Stimulated activated CD4-positive, alpha-beta T cell treated with anti-CD3 and anti-CD28 coated beads, Interleukin-15, amount 100 ng/mL, for 48 hours (primary cell): ENCODE results near the gene VWCE.

ENCODE experiments used
- DNase-seq, 2 donors: peaks; one replicate each; pipeline ENCODE4 v3.0.0-alpha.2; 2020; ENCODE audit warnings: low read depth in 2 of 2

VWCE gene

GRCh38 chr11:61280883-61281580 is 14.1 kb downstream of the VWCE start:
- no peak for DNase-seq

GRCh38 chr11:61279934-61280659 is 15.0 kb downstream of the VWCE start:
- DNase-seq, result no peak

GRCh38 chr11:61278001-61278470 is 17.1 kb downstream of the VWCE start:
- no peak for DNase-seq

GRCh38 chr11:61277186-61278000 is 17.7 kb downstream of the VWCE start:
- DNase-seq, result no peak

GRCh38 chr11:61275191-61275590 is 19.9 kb downstream of the VWCE start:
- no peak for DNase-seq

GRCh38 chr11:61274084-61274483 is 21.0 kb downstream of the VWCE start:
- no peak for DNase-seq

- no peak for DNase-seq
These were observed 21.7 kb downstream of the VWCE start for GRCh38 chr11:61273178-61274078.

- DNase-seq, result no peak
These were observed 22.4 kb downstream of the VWCE start for GRCh38 chr11:61272731-61273130.

GRCh38 chr11:61270354-61271076 is 24.6 kb downstream of the VWCE start:
- no peak for DNase-seq

GRCh38 chr11:61268588-61269250 is 26.4 kb downstream of the VWCE start:
- DNase-seq, result no peak

- DNase-seq, result no peak
These were observed 27.7 kb downstream of the VWCE start for GRCh38 chr11:61267437-61267841.

- DNase-seq, result no peak
These were observed 28.5 kb downstream of the VWCE start for GRCh38 chr11:61266602-61267001.

- DNase-seq, result no peak
These were observed 29.8 kb downstream of the VWCE start for GRCh38 chr11:61265357-61265756.

- DNase-seq, result no peak
These were observed 30.3 kb downstream of the VWCE start for GRCh38 chr11:61264795-61265194.

- no peak for DNase-seq
These were observed 30.7 kb downstream of the VWCE start for GRCh38 chr11:61264371-61264770.

- no peak for DNase-seq
These were observed 35.8 kb downstream of the VWCE start for GRCh38 chr11:61259363-61259762.

GRCh38 chr11:61258546-61258945 is 36.6 kb downstream of the VWCE start:
- no peak for DNase-seq

GRCh38 chr11:61256710-61257482 is 38.2 kb downstream of the VWCE start:
- no peak for DNase-seq

GRCh38 chr11:61254403-61255025 is 40.6 kb downstream of the VWCE start:
- peak; percentile 41 to 52 for DNase-seq
